ENCODE measurements around the gene VSIG10L.

The VSIG10L gene

GRCh38 chr19:51311351-51312257, 30.3 kb downstream of the VSIG10L start, which contains the start of gene IGLON5:
Gene IGLON5 (plus strand): TSS chr19:51311644. CDS start chr19:51311848, 204 bp downstream.
- no peak for DNase-seq

- no peak for DNase-seq
Measured at GRCh38 chr19:51305479-51305878, 36.5 kb downstream of the VSIG10L start.

GRCh38 chr19:51301266-51301665, 40.7 kb downstream of the VSIG10L start:
- DNase-seq, result no peak

GRCh38 chr19:51297406-51297805, 44.5 kb downstream of the VSIG10L start:
- DNase-seq, result no peak

- no peak for DNase-seq
Measured at GRCh38 chr19:51296336-51297093, 45.4 kb downstream of the VSIG10L start.

- no peak for DNase-seq
Measured at GRCh38 chr19:51295382-51296126, 46.4 kb downstream of the VSIG10L start.

- no peak for DNase-seq
Measured at GRCh38 chr19:51294977-51295375, 47.0 kb downstream of the VSIG10L start.

- no peak for DNase-seq
Measured at GRCh38 chr19:51294211-51294976, 47.5 kb downstream of the VSIG10L start.

GRCh38 chr19:51293571-51294210, 48.2 kb downstream of the VSIG10L start:
- DNase-seq, result no peak

GRCh38 chr19:51292971-51293370, 49.0 kb downstream of the VSIG10L start:
- no peak for DNase-seq

GRCh38 chr19:51289635-51290034, 52.3 kb downstream of the VSIG10L start:
- DNase-seq, result no peak

GRCh38 chr19:51285682-51286081, 56.3 kb downstream of the VSIG10L start:
- no peak for DNase-seq

GRCh38 chr19:51282335-51282734, 59.6 kb downstream of the VSIG10L start:
- no peak for DNase-seq

Data from activated effector memory CD4-positive, alpha-beta T cell treated with Interleukin-2 at 50 U/mL for 16 hours (primary cell).